ENCODE data around the gene WDHD1.

Gene WDHD1

GRCh38 chr14:54902521-54903420 lies 124.1 kb downstream of the WDHD1 start, which contains the start of gene GCH1:
GCH1 (minus strand) TSS chr14:54902826; CDS start chr14:54902663, 163 bp downstream.
- peak; percentile 90 for ATAC-seq
- TF ChIP-seq GLIS3 (CRISPR knock-in tag; IDR thresholded peaks at IDR 0.05) (no peak), TSHZ2 (CRISPR knock-in tag; IDR thresholded peaks at IDR 0.05) (no peak; the same call in 1 of the 2 replicates), TCF4 (CRISPR knock-in tag; IDR thresholded peaks at IDR 0.05; ENCODE audit: borderline replicate concordance) (no peak), BACH2 (CRISPR knock-in tag; IDR thresholded peaks at IDR 0.05; ENCODE audit: borderline replicate concordance) (no peak), RARB (CRISPR knock-in tag; IDR thresholded peaks at IDR 0.05) (no peak), OSR1 (CRISPR knock-in tag; IDR thresholded peaks at IDR 0.05) (no peak), ZFP3 (CRISPR knock-in tag; IDR thresholded peaks at IDR 0.05) (no peak), TOX (CRISPR knock-in tag; IDR thresholded peaks at IDR 0.05; ENCODE audit: borderline replicate concordance) (no peak), ZC3H10 (CRISPR knock-in tag; IDR thresholded peaks at IDR 0.05) (no peak), PPARA (CRISPR knock-in tag; IDR thresholded peaks at IDR 0.05; ENCODE audit: borderline replicate concordance) (no peak)

GRCh38 chr14:54902143-54902520 lies 124.8 kb downstream of the WDHD1 start:
- peak; percentile 74 for ATAC-seq
- no peak for TF ChIP-seq BACH2 (CRISPR knock-in tag; IDR thresholded peaks at IDR 0.05; ENCODE audit: borderline replicate concordance)
- no peak for TF ChIP-seq PPARA (CRISPR knock-in tag; IDR thresholded peaks at IDR 0.05; ENCODE audit: borderline replicate concordance)
- no peak for TF ChIP-seq ZFP3 (CRISPR knock-in tag; IDR thresholded peaks at IDR 0.05)
- TF ChIP-seq ZC3H10 (CRISPR knock-in tag; IDR thresholded peaks at IDR 0.05): no peak

- TF ChIP-seq CSDC2 (CRISPR knock-in tag; IDR thresholded peaks at IDR 0.05) (no peak), BACH2 (CRISPR knock-in tag; IDR thresholded peaks at IDR 0.05; ENCODE audit: borderline replicate concordance) (no peak), TSHZ2 (CRISPR knock-in tag; IDR thresholded peaks at IDR 0.05) (no peak), ZNF8 (CRISPR knock-in tag; IDR thresholded peaks at IDR 0.05) (no peak), ARNTL (CRISPR knock-in tag; IDR thresholded peaks at IDR 0.05; ENCODE audit: borderline replicate concordance, low read depth) (no peak), CREB5 (CRISPR knock-in tag; IDR thresholded peaks at IDR 0.05; ENCODE audit: low read depth) (no peak), ISL1 (CRISPR knock-in tag; IDR thresholded peaks at IDR 0.05) (no peak), SNAI2 (CRISPR knock-in tag; IDR thresholded peaks at IDR 0.05) (no peak), POU6F1 (CRISPR knock-in tag; IDR thresholded peaks at IDR 0.05; ENCODE audit: borderline replicate concordance, low read depth) (no peak), ZNF70 (CRISPR knock-in tag; IDR thresholded peaks at IDR 0.05) (no peak), PPARA (CRISPR knock-in tag; IDR thresholded peaks at IDR 0.05; ENCODE audit: borderline replicate concordance) (no peak), PATZ1 (CRISPR knock-in tag; IDR thresholded peaks at IDR 0.05; ENCODE audit: borderline replicate concordance) (no peak), TCF4 (CRISPR knock-in tag; IDR thresholded peaks at IDR 0.05; ENCODE audit: borderline replicate concordance) (no peak), ZFP3 (CRISPR knock-in tag; IDR thresholded peaks at IDR 0.05) (no peak)
- ATAC-seq: peak; percentile 52
Observed at GRCh38 chr14:54901380-54902142, 125.3 kb downstream of the WDHD1 start.

All from SK-N-SH treated with all-trans-retinoic acid at 6 μM for 48 hours (cell line).